Erythroblast (primary cell): ENCODE data around the gene CDHR2.

Experiments
- GATA1 ChIP-seq: IDR thresholded peaks from 2 replicates; pipeline ENCODE4 v1.6.1; 2011; ENCODE audit warnings: low read depth, mild to moderate bottlenecking, control low read depth, low read length, moderate library complexity
- POLR2A ChIP-seq: IDR thresholded peaks from 2 replicates; pipeline ENCODE4 v1.6.1; 2011; ENCODE audit warnings: mild to moderate bottlenecking, low read length

GRCh38 chr5:176540956-176541337 is 8.2 kb upstream of the CDHR2 start:
- TF ChIP-seq POLR2A (no peak), GATA1 (no peak)
